ENCODE measurements around the gene GNG8.

GNG8 gene

DNA sequence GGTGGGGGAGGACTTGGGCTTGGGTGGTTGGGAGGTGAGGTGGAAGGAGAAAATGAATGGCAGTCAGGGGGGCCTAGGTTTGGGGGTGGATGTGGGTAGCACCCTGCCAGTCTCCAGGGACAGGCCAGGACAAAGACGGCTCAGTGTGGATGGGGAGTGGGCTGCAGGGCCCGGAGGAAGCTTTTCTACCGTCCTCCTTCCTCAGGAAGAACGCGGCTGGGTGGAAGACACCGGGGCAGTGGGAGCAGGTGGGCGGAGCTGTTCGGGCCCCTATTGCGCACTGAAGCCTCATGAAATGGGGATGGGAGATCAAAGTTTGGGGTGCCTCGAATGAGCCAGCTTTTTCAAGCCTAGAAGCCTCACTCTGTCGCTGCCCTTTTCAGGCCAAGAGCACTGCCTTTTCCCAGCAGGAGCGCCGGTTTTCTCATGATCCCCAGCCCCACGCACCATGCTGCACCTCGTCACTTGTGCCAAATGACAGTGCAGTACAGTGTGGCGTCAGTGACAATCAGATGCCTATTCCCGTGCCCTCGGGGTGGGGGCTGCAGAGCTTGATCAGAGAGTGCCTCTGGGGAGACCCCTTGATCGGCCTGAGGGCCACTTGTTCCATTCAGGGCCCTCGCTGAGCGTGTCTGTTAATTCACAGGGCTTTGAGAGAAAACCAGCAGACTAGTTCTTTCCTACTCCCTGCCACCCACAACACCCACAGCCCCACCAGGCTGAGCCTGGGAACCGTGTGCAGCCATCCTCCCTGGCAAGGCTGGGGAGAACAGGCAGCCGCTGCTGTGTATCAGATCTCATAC, 33.4 kb downstream of the GNG8 start:
- no peak for DNase-seq (ENCODE audit: low spot score)

DNA sequence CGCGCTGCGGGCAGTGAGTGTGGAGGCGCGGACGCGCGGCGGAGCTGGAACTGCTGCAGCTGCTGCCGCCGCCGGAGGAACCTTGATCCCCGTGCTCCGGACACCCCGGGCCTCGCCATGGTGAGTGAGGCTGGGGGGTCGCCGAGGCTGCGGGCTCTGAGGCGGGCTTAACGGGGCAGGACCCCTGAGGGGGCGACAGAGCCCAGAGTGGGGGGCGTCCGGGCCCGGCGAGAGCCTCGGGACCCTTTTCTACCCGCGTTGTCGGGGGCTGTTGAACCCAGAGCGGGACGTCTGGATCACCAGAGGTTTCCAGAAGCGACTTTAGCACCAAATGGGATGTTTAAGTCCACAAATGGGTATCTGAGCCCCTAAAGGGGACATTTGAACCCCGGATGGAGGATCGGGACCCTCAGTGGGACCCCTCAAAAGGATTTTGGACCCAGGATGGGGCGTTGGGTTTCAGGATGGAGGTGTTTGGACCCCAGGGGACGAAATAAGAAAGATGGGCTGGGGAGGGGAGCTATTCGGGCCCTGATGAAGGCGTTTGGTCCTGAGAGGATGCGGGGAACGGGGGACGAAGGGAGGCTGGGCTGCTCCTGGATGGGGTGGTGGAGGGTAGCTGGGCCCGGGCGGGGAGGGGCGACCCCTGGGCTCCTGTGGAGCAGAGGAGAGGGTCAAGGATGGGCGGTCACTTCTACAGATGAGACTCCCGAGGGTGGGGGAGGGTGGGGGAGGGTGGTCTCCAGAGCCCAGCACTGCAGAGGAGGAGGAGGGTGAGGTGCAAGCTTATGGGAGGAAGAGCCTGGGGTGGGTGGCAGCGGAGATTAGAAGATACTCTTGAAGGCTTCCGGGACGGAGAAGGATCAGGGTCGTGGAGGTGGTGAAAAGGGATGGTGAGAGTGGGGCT, 34.4 kb downstream of the GNG8 start, which contains the start of gene CALM3:
Gene CALM3 (plus strand): TSS at position 13 of the 907 bp plus-strand sequence. CDS start 105 bp downstream, at position 118.
- no peak for DNase-seq (ENCODE audit: low spot score)

DNA sequence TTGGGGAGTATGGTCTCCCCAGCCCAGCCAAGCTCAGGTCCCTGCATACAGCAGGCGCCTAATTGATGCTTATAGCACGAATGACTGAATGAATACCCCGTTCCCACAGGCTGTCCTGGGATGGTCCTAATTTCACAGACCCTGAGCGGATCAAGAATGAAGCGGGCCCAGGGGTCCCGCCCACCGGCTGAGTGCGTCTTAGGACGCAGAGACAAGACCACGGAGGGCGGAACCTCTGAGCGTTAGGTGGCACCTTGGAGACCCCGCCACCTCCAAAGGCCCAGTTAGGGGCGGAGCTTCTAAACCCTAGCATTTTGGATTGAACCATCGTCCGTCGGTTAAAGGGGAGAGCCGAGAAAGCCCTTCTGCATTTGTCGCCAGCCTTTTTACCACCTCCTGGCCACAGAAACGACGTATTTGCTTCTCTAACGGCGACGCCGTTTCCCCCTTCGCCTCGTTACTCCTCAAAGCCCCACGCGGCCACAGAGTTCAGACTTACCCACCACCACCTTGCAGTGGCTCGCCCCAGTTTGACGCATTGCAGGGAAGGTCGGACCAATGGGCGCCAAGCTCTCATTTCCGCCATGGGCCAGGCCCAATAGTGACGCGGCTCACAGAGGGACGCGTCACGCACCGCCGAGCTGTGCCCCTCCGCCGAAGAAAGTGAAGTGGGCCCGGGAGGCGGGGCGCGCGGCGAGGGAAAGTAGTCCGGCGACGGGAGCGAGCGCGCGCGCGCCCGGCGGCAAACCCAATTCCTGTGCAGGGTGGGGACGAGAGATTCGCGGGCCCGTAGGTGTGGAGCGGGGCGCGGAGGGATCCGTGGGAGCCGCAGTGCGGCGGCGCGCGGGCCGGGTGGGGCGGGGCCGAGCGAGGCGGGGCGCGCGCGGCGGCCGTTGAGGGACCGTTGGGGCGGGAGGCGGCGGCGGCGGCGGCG, 35.4 kb downstream of the GNG8 start:
- DNase-seq (ENCODE audit: low spot score) = peak; percentile 97

DNA sequence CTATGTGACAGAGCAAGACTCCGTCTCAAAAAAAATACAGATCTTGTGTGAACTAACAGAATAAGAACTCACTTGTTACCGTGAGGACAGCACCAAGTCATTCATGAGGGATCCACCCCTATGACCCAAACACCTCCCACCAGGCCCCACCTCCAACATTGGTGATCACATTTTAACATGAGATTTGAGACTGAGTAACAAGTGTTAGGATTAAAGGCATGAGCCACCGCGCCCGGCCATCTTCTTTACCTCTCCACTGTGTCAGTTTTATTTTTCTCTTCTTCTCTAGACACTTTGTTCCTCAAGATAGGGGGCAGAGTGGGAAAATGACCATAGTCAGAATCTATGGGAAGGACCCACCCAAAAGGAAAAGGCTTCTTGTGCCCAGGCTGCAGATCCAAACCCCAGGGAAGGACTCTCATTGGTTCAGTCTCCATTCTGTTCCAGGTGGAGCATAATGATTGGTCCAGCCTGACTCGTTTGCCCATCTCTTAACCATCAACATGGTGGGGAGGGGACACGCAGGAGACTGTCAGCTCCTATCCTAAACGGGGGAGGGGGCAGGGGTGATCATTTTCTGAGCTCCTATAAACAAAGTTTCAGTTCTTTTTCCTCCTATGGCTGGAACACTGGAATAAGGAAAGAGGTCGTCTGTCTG, 36.2 kb downstream of the GNG8 start:
- no peak for DNase-seq (ENCODE audit: low spot score)

DNA sequence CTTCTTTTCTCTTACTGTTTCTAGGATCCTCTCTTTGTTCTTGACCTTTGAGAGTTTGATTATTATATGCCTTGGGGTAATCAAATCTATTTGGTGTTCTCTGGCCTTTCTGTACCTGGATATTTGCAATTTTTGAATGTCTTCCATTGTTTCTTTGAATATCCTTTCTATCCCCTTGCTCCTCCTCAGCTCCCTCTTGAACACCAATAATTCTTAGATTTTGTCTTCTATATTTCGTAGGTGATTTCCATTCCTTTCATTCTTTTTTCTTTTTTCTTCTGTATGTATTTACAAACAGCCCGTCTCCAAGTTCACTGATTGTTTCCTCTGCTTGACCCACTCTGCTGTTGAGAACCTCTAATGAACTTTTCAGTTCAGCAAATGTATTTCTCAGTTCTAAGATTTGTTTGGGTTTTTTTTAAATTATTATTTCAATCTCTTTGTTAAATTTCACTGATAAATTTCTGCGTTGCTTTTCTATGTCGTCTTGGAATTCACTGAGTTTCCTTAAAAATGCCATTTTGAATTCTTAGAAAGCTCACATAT, 37.6 kb downstream of the GNG8 start:
- no peak for DNase-seq (ENCODE audit: low spot score)

DNA sequence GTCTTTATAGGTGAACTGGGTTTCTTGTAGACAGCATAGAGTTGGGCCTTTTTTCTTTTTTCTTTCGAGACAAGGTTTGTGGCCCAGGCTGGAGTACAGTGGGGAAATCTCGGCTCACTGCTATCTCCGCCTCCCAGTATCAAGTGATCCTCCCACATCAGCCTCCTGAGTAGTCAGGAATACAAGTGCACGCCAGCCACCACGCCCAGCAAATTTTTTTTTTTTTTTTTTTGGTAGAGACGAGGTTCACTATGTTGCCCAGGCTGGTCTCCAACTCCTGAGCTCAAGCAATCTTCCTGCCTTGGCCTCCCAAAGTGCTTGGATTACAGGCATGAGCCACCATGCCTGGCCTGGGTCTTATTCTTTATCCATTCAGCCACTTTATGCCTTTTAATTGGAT, 40.0 kb downstream of the GNG8 start:
- peak; percentile 16 for DNase-seq (ENCODE audit: low spot score)

DNA sequence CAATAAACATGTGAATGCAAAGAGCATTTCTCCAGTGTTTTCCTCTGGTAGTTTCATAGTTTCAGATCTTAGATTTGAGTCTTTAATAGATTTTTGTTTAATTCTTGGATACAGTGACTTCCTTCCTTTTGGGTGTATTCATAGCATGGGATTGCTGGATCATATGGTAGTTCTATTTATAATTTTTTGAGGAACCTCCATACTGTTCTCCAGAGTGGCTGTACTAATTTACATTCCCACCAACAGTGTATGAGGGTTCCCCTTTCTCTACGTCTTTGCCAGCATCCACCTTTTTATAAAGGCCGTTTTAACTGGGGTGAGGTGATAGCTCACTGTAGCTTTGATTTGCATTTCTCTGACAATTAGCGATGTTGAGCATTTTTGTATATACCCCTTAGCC, 44.1 kb downstream of the GNG8 start:
- DNase-seq (ENCODE audit: low spot score) = no peak

DNA sequence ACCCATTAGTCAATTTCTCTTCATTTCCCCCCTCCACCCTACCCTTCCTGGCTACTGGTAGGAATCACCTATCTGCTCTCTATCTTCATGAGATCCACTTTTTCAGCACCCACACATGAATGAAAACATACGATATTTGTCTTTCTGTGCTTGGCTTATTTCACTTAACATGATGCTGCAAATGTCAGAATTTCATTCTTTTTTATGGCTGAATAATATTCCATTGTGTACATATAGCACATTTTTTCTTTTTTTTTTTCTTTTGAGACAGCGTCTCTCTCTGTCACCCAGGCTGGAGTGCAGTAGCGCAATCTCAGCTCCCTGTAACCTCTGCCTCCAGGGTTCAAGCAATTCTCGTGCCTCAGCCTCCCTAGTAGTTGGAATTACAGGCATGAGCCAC, 44.7 kb downstream of the GNG8 start:
- no peak for DNase-seq (ENCODE audit: low spot score)

DNA sequence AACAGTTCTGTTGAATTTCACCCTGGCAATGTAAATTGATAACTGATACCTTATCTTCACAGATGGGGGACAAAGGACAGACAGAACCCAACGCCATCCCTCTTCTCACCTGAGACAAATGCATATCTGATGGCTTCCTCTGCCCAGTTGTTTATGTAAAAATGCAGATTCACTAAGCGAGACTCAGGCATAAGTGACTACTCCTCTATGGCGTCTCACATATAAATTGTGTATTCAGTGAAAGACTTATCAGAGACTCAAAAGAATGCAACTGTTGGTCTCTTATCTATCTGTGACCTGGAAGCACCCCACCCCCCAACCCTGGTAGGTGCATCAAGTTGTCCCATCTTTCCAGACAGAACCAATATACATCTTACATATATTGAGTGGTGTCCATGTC, 48.1 kb downstream of the GNG8 start:
- no peak for DNase-seq (ENCODE audit: low spot score)

DNA sequence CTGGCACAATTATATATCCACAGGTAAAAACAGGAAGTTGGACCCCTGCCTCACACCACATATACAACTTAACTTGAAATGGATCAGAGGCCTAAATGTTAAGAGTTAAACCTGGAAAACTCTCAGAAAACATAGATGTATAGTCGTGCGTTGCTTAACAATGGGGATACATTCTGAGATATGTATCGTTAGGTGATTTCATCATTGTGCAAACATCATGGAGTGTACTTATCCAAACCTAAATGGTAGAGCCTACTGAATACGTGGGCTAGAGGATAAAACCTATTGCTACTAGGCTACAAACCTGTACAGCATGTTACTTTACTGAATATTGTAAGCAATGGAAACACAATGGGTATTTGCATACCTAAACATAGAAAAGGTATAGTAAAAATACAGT, 49.7 kb downstream of the GNG8 start:
- no peak for DNase-seq (ENCODE audit: low spot score)

DNA sequence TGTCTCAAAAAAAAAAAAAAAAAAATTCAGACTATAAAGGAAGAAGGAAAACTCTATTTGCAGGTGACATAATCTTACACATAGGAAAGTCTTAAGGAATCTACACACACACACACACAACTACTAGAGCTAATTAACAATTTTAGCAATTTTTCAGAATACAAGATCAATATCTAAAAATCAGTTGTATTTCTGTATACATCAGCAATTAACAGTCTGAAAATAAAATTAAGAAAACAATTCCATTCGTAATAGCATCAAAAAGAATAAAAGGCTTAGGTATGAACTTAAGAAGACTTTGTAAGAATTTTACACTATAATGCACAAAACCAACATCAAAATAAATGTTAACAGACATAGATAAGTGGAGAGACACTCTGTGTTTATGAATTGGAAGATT, 50.5 kb downstream of the GNG8 start:
- DNase-seq (ENCODE audit: low spot score) = no peak

Data from LoVo (cell line).